Activated CD4-positive, alpha-beta T cell treated with anti-CD3 and anti-CD28 coated beads for 4 hours (primary cell): ENCODE data around the gene EBF3.

ENCODE experiments used
- DNase-seq, 2 donors: peaks; one replicate each; pipeline ENCODE4 v3.0.0-alpha.2; 2020

EBF3 gene

GRCh38 chr10:129963641-129964501 lies at the start of gene EBF3:
Gene EBF3 (minus strand): TSS chr10:129964274. CDS start chr10:129963768, 506 bp downstream.
- DNase-seq = peak; percentile 23 to 26

GRCh38 chr10:130013335-130014262 lies 49.5 kb upstream of the EBF3 start:
- no peak for DNase-seq

- DNase-seq = no peak
Measured at GRCh38 chr10:130012129-130012528, 48.1 kb upstream of the EBF3 start.

GRCh38 chr10:130010653-130011052 lies 46.6 kb upstream of the EBF3 start:
- DNase-seq = no peak

- DNase-seq = no peak
Measured at GRCh38 chr10:130009228-130009627, 45.2 kb upstream of the EBF3 start.

- DNase-seq = no peak
Measured at GRCh38 chr10:130003787-130004613, 39.9 kb upstream of the EBF3 start.

GRCh38 chr10:130003166-130003565 lies 39.1 kb upstream of the EBF3 start:
- DNase-seq = no peak

GRCh38 chr10:130002606-130003005 lies 38.5 kb upstream of the EBF3 start:
- DNase-seq = no peak

GRCh38 chr10:130000918-130001317 lies 36.8 kb upstream of the EBF3 start:
- no peak for DNase-seq

- no peak for DNase-seq
Measured at GRCh38 chr10:129999140-129999539, 35.1 kb upstream of the EBF3 start.

- no peak for DNase-seq
Measured at GRCh38 chr10:129993621-129994020, 29.5 kb upstream of the EBF3 start.

GRCh38 chr10:129992356-129992755 lies 28.3 kb upstream of the EBF3 start:
- no peak for DNase-seq

GRCh38 chr10:129982825-129983224 lies 18.8 kb upstream of the EBF3 start:
- DNase-seq = no peak

GRCh38 chr10:129978980-129979379 lies 14.9 kb upstream of the EBF3 start:
- DNase-seq = no peak

GRCh38 chr10:129978322-129978721 lies 14.2 kb upstream of the EBF3 start:
- DNase-seq = no peak

- DNase-seq = no peak
Measured at GRCh38 chr10:129977794-129978193, 13.7 kb upstream of the EBF3 start.

- no peak for DNase-seq
Measured at GRCh38 chr10:129973674-129974059, 9.6 kb upstream of the EBF3 start.

GRCh38 chr10:129972966-129973673 lies 9.0 kb upstream of the EBF3 start:
- no peak for DNase-seq

GRCh38 chr10:129972145-129972965 lies 8.3 kb upstream of the EBF3 start:
- DNase-seq = no peak

GRCh38 chr10:129971381-129972144 lies 7.5 kb upstream of the EBF3 start:
- no peak for DNase-seq
